Hippocampal formation (tissue), 2 donors: ENCODE results near the gene MLIP.
A peak's percentile ranks its signal among the peaks of the same experiment; 100 is the strongest.
"Not testable (repeated sequence)": the region's sequence is repeated elsewhere in the genome, so short reads cannot be mapped to it uniquely, and the experiment has no call there.

Source experiments
- DNase-seq, 2 donors: peaks; one replicate each; lab custom pipeline; 2025; lab: John Stamatoyannopoulos, UW

Gene MLIP

DNA sequence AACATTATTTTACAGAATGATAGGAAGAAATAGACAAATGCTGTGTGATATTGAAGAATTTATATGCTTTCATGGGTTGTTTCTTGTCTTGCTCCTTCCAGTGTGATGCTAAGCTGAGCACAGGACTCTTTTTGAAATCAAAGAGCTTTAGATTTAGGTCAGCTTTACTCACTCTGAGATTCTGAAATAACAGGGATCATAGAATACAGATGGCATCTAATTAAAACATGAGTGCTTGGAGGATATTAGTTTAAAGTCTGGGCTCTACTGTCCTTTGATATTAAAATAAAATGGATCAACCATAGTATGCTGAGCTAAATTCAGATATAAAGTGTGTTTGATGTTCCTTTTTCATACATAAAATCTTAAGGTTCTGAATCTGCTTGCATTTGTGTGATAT lies 29.6 kb downstream of the MLIP start:
- no peak for DNase-seq

DNA sequence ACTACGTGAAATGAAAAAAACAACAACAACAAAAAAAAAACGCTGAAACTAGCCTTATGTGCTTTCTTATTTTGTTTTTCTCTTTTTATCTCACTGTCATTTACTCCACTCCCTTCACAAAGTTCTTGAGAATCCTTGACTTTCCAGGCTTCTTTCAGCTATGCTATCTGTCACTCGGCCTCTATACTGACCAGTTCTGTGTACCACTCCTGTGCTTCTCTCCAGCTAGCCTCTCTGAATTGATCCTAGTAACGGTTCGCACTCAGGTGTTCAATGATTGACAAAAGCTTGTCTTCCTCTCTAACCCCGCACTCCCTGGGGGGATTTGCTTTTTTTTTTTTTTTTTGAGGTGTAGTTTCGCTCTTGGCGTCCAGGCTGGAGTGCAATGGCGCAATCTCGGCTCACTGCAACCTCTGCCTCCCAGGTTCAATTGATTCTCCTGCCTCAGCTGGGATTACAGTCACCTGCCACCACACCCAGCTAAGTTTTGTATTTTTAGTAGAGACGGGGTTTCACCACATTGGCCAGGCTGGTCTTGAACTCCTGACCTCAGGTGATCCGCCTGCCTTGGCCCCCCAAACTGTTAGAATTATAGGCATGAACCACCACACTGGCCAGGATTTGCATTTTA lies 31.8 kb downstream of the MLIP start:
- no peak for DNase-seq

- DNase-seq = no peak
Measured at GRCh38 chr6:54151861-54152260, 40.6 kb downstream of the MLIP start.

- no peak for DNase-seq
Measured at GRCh38 chr6:54156650-54157250, 45.5 kb downstream of the MLIP start.

DNA sequence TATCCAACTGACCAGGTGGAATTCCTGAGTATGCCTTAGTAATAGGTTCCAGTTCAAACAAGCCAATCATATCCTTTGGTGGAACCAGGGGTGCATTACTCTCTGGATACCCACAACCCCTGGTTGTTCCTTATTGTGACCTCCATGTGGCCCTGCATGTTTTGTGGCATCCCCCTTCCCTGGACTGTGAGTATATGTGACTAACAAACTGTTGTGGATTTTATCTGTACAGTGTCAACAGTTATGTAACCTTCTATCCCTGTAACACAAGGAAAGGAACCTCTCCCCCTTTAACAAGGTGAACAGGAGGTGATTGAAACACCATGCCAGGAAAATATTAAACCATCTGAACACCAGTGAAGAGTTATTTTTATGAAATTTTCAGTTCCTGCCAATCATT lies 46.2 kb downstream of the MLIP start:
- DNase-seq = no peak

- DNase-seq = no peak
Measured at GRCh38 chr6:54173089-54173488, 61.8 kb downstream of the MLIP start.

GRCh38 chr6:54179152-54179551 lies 67.9 kb downstream of the MLIP start:
- no peak for DNase-seq

GRCh38 chr6:54183616-54184015 lies 72.4 kb downstream of the MLIP start:
- DNase-seq = no peak

DNA sequence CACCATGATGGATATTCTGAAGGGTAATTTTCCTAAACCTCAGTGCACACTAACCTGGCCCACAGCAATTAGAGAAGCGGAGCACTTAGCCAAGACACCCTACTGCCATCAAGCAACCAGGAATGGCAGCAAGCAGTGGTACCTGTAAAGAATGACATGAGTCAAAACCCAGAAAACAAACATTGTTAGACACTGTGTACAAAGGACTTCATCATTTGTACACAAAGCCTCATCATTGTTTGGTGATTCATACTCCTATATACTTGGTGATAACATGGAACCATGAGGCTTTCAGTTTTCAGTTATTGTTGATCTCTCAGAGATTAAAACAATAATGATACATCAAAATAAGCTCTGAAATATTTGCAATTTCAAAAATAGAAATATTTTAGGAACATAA lies 74.6 kb downstream of the MLIP start:
- no peak for DNase-seq

- no peak for DNase-seq
Measured at GRCh38 chr6:54188846-54189245, 77.6 kb downstream of the MLIP start.

DNA sequence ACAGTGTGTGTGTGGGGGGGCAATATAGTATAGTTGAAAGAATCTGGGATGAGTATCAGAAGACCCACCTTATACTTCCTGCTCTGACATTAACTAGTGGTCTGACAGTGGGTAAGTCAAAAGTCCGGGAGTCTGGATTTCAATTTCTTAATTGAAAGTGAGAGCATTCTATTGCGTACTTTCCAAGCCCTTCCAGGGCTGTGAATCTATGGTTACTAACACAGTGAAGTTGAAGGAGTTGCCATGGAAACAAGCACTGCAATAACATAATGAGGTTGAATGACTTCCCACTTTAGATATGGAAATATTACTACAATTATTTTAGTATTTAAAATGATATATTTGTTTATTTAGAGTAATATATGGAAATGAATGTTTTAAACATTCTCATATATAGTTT lies 80.2 kb downstream of the MLIP start:
- peak in 1 of 2 donors; percentile 7 for DNase-seq

DNA sequence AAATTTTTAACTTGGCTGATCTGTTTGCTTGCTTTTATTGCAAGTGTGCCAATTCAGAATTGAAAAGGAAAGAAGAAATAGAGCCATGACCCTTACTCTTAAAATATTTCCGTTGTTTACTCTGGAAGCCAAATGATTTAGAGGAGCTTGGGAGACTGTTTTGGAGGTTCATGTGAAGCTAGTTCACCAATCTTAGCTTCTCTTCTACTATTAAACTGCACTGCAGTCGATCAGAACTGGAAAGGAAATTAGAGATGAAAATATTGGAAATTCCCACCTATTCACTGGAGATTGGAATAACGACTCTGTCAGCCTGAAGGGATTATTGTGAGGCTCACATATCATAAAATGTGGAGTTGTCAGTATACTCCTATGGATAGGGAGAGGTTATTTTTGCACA lies 81.8 kb downstream of the MLIP start:
- DNase-seq = no peak

- DNase-seq = no peak
Measured at GRCh38 chr6:54193560-54193959, 82.3 kb downstream of the MLIP start.

- DNase-seq = no peak
Measured at GRCh38 chr6:54194067-54194466, 82.8 kb downstream of the MLIP start.

- no peak for DNase-seq
Measured at GRCh38 chr6:54195637-54196036, 84.4 kb downstream of the MLIP start.

- no peak for DNase-seq
Measured at GRCh38 chr6:54196905-54197304, 85.7 kb downstream of the MLIP start.

GRCh38 chr6:54198134-54198533 lies 86.9 kb downstream of the MLIP start:
- DNase-seq = no peak

DNA sequence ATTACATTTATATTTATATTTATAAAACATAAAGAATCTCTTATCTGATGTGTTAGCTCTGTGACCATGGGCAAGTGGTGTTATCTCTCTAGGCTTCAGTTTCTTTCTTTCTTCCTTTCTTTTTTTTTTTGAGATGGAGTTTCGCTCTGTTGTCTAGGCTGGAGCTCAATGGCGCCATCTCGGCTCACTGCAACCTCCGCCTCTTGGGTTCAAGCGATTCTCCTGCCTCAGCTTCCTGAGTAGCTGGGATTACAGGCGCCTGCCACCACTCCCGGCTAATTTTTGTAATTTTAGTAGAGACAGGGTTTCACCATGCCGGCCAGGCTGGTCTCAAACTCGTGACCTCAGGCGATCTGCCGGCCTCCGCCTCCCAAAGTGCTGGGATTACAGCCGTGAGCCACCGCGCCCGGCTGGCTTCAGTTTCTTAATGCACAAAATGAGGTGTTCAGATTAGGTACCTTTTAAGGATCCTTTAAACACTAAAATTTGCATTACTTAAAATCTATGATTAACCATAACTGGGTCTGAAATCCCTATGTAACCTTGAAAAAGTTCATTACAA lies 92.3 kb downstream of the MLIP start:
- not testable (repeated sequence) for DNase-seq

- DNase-seq = no peak
Measured at GRCh38 chr6:54204921-54205591, 93.8 kb downstream of the MLIP start.

GRCh38 chr6:54206510-54206909 lies 95.3 kb downstream of the MLIP start:
- DNase-seq = no peak

DNA sequence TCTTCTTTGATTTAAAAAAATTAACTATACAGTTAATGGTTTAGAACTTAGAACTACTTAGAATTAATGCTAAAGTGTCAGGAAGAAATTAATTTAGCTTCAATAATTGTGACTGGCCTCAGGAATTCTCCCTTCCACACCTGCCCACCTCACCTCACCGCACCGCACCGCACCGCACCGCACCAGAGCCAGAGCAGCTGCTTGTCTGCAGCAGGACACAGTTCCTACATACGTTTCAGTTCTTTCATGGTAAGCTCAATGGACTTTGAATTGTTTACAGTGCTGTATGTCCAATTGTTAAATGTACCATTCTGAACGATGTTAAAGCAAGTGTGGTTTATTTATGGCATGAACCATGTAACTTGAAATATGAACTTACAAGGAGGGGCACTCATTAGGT lies 98.7 kb downstream of the MLIP start:
- DNase-seq = not testable (repeated sequence)

DNA sequence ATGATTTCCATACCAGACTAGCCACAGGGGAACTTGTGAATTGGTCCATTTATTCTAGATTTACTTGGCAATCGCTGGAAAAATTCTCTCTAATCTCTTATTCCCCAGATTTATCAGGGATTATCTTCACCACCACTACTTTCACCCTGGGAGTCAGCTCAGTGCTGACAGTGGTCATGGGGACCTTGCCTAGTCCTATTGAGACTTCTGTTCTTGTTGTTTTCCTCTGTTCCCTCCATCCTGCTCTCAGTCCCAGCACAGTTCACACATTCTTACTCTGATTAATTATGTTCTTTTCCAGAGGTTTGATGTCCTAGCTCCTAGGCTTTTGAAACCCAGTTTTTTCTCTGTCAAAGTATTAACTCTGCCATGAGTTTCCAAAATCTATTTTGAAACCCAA lies 103.0 kb downstream of the MLIP start:
- no peak for DNase-seq

DNA sequence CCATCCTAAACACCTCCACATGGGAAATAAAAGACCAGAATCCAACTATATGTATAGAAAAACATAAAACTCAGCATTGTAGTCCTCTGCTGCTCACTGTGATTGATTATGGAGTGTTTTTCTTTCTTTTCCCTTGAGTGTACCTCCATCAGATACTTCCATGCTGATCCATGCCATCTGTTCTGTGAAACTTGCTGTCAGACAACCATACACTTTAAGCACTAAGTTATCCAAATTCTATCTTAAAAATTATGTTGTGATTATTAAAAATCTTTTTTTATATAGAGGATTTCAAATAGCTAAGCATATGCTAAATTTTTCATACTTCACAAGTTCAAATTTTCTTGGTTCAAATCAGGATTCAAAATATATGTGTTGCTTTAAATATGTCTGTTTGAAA lies 105.1 kb downstream of the MLIP start:
- DNase-seq = no peak
